NCI-H2227 (cell line): ENCODE results near the gene ARF1.
A peak's percentile ranks its signal among the peaks of the same experiment; 100 is the strongest.
"Not testable (repeated sequence)": the region's sequence is repeated elsewhere in the genome, so short reads cannot be mapped to it uniquely, and the experiment has no call there.

Source experiments
- DNase-seq: peaks from one replicate; lab custom pipeline; 2025; ENCODE audit not compliant: unreplicated experiment; lab: John Stamatoyannopoulos, UW

The ARF1 gene

GRCh38 chr1:228100822-228101613 lies 18.5 kb downstream of the ARF1 start:
- no peak for DNase-seq

DNA sequence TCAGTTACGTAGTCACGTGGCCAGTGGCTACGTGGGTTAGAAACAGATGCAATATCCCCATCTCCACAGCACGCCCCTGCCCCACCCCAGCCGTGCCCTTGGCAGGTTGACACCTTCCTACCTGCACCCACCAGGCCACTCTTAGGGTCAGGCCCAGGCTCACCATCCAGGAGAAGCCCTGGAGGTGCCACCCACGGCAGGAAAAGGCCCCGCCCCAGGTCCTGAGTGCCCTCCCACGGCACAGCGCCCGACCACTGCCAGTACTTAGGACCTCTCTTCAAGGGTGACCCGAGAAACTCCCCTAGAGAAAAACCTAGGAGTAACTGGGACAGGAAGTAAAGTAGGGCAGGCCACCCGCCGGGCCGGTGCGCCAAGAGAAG lies 19.1 kb downstream of the ARF1 start:
- DNase-seq: peak; percentile 33

GRCh38 chr1:228101994-228102790 lies 19.7 kb downstream of the ARF1 start:
- DNase-seq: peak; percentile 59

DNA sequence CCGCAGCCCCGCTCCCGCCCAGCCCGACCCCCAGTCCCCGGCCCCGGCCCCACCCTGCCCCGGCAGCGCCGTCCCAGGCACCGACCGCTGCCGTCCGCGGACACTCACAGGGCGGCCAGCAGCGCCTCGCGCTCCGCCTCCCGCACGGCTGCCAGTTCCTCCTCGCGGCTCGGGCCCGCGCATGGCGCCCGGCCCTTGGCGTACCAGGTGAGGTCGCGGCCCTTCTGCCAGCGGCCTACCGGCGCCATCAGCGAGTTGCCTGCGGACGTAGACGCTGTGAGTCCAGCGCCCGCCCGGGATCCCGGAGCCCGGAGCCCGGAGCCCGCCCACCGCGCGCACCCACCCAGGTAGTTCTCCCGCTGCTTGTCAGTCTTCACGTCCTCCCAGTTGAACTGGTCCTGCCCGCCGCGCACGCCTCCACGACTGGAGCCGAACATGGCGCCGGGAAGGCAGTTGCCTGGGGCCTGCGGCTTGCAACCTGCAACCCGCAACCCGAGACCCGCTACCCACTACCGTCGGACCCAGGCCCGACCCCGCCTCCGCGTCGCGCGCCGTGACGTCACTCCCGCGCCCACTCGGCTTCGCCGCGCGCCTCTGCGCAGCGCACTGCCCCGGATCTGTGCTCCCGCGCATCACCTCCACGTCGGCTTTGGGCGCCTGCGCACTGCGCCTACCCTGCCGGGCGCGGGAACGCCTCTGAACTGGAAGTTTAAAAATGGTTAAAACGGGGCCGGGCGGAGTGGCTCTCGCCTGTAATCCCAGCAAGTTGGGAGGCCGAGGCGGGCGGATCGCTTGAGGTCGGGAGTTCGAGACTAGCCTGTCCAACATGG lies 20.5 kb downstream of the ARF1 start, which contains the start of gene C1orf35:
TSS of gene C1orf35 (minus strand) at position 535 of the 830 bp plus-strand sequence. CDS start at position 437, 98 bp downstream.
- DNase-seq: peak; percentile 98

DNA sequence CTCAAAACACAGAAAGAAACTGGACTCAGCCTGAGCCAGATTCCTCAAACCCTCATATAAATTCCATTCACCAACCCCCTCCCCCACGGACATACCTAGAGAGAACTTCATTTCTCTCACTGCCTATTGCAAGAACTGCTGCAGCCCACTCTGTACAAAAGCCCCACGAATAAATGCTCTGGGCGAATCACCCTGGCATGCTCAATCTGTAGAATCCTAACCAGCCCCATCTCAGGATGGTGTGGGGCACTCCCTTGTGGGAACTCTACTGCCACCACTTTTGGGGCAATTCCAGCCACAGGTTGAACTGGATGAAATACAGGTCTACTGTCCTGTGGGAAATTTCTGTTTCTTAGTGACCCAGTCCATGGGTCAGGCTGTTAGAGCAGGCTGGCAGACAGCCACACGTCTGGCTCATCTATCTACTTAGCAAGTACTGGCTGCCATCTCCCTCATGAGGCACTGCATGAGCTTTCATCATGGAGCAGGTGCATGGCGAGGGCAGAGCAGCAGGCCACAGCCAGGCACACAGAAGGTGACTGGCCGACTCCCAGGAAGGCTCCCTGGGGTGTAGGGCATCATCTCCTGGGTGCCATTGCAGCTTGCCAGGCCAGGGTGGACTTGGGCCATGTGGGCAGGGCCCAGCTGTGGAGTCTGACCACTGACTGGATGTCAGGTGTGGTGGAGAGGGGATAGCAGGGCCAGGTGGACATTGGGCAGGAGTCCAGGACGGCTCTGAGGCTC lies 22.2 kb downstream of the ARF1 start:
- no peak for DNase-seq

GRCh38 chr1:228105270-228105995 lies 22.9 kb downstream of the ARF1 start:
- DNase-seq: no peak

- no peak for DNase-seq
These were observed 23.7 kb downstream of the ARF1 start for GRCh38 chr1:228105996-228106799.

GRCh38 chr1:228106800-228107054 lies 24.2 kb downstream of the ARF1 start:
- no peak for DNase-seq

DNA sequence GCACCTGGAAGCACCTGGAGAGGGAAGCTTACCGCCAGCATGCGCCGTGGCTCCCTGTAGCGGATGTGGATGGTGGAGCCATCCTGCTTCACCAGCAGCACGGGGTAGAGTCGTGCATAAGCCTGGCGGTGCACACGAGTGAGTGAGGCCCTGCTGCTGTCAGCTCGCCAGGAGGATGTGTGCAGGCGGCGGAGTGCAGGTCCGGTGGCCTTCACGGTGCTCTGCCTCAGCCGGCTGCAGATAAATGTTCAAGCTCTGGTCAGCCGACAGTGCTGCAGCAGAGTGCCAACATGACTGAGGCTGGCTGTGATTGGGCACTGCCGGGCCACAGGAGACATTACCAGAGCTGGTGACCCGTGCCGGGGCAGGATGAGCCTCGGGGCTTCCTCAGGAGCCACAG lies 25.1 kb downstream of the ARF1 start:
- DNase-seq: no peak

- DNase-seq: no peak
These were observed 25.7 kb downstream of the ARF1 start for GRCh38 chr1:228108055-228108690.

GRCh38 chr1:228108742-228109072 lies 26.2 kb downstream of the ARF1 start:
- DNase-seq: no peak

GRCh38 chr1:228109073-228109961 lies 26.8 kb downstream of the ARF1 start, which contains the start of gene MRPL55:
MRPL55 (minus strand) TSS chr1:228109299; CDS start chr1:228108260, 1,039 bp downstream.
- DNase-seq: peak; percentile 97

- peak; percentile 52 for DNase-seq
These were observed 27.5 kb downstream of the ARF1 start for GRCh38 chr1:228109962-228110488.

DNA sequence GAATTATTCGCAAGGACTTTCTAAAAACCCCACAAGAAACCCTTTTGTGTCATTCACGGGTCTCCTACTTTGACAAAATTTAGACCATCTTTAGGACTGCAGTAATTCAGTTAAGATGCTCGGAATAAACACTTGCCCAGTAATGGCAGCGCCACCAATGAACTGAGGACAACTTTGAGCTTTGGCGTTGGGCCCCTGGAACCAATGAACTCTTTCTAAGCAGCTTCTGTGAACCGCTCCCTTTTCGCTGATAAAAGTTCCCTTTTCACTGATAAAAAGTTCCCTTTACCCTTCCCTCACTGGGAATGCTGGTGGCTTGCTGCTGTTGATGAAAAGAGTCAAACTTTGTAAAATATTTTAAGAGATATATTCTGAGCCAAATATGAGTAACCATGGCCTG lies 28.0 kb downstream of the ARF1 start:
- no peak for DNase-seq

DNA sequence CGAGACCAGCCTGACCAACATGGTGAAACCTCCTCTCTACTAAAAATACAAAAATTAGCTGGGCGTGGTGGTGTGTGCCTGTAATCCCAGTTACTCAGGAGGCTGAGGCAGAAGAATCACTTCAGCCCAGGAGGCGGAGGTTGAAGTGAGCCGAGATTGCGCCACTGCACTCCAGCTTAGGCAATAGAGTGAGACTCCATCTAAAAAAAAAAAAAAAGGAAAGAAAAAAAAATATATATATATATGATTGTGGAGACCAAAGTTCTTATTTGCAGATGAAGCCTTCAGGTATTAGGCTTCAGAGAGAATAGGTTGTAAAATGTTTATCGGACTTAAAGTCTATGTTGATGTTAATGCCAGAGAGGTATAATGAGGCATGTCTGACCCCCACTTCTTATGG lies 28.8 kb downstream of the ARF1 start:
- DNase-seq: not testable (repeated sequence)

DNA sequence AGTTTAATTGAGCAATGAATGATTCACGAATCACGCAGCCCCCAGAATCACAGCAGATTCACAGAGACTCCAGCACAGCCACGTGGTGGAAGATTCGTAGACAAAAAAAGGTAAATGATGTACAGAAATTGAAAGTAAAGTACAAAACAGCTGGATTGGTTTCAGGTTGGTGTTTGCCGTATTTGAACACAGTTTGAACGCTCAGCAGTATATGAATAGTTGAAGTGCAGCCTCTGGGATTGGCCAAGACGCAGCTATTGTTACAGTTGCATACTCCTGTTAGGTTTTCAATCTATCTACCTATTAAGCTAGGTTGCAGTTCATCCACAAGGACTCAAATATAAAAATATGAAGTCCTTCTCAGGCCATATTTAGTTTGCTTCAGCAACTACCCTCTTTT lies 29.7 kb downstream of the ARF1 start:
- no peak for DNase-seq

DNA sequence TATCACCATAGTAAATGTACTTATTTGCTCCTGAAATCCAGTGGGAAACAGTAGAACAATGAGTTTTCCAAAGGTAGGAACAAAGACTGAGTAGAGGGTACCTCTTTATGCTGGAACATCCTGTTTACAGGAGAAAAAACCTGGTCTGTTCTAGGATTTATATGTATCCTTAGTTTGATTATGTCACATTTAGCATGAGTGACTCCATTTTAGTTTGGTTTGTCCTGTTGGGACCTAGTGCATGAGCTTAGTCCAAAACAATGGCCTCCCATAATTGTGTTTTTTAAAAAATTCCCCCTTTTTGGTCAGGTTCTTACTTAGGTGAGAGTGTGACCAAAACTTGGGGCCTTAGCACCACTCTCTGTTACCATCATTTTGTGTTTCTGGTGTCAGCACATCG lies 30.1 kb downstream of the ARF1 start:
- DNase-seq: no peak

DNA sequence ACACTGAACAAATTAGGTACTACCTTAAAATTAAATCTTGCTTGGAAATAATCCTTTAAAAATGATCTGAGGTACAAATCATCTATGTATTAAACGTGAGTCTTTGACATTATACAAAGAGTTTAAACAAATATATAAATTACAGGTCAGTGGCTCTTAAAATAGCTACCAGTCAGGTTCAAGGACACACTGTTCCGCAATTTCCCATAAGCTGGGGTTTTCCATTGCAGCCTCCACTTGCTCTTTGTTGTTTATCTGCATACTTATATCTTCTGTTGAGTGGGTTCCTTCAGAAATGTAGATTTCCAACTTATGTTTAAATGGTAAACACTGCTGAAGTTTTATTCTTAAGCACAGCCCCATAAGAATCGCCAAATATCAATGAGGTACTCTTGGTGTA lies 32.3 kb downstream of the ARF1 start:
- DNase-seq: no peak
